Measurements from ENCODE around the gene TRIM61. TPM values are rescaled to one million over a fixed set of nuclear protein-coding genes. Genes with fewer than 3 reads are reported as not detected.
"Not testable (repeated sequence)": the region's sequence is repeated elsewhere in the genome, so short reads cannot be mapped to it uniquely, and the experiment has no call there.

The TRIM61 gene
- total and polyA plus RNA-seq, 4 donors, result 0.98 to 1.8 (median 1.3) TPM

DNA sequence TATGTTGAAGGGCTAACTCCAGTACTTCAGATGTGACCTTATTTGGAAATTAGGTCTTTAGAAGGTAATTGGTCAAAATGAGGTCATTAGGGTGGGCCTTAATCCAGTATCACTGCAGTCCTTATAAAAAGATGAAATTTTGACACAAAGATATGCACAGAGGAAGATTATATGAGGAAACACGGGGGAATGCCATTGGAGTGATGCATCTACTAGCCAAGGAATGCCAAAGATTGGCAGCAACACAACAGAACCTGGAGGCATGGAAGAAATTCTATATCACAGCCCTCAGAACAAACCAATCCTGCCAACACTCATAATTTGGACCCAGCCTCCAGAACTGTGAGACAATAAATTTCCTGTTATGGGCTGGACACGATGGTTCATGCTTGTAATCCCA lies 17.6 kb downstream of the TRIM61 start:
- H3K27ac ChIP-seq (ENCODE audit: low read depth in 1 of 2, low read length in 1 of 2), result no peak overlapping the region
- H3K4me1 ChIP-seq (ENCODE audit: control insufficient read depth in 5 of 5, insufficient read depth in 5 of 5, low read length in 5 of 5), result peaks cover 0 to 12% (median 0%) of the 10 kb centered on the region in 5 donors
- TF ChIP-seq CTCF (IDR thresholded peaks at IDR 0.05; ENCODE audit: control extremely low read depth, extremely low read depth), result no peak
- no peaks in the 10 kb centered on the region for H3K27me3 ChIP-seq (ENCODE audit: control insufficient read depth in 3 of 3, insufficient read depth in 3 of 3, low read length in 2 of 3)
- H3K9me3 ChIP-seq (ENCODE audit: control insufficient read depth in 4 of 4, insufficient read depth in 3 of 4, low read length in 3 of 4), result peaks cover 0 to 2% (median 0%) of the 10 kb centered on the region in 4 donors
- no peak for DNase-seq
- no peak overlapping the region for H3K9ac ChIP-seq (ENCODE audit: insufficient read depth in 1 of 2, low read length in 2 of 2)
- no peak overlapping the region for H3K4me3 ChIP-seq
- WGBS, 2 donors, result 92 to 94% methylated on average over 2 of the region's 2 CpGs
- H3K36me3 ChIP-seq (ENCODE audit: control insufficient read depth in 4 of 4, insufficient read depth in 4 of 4, low read length in 4 of 4), result no peaks in the 10 kb centered on the region
- no peak for ATAC-seq (ENCODE audit: insufficient read depth, low FRiP score)

DNA sequence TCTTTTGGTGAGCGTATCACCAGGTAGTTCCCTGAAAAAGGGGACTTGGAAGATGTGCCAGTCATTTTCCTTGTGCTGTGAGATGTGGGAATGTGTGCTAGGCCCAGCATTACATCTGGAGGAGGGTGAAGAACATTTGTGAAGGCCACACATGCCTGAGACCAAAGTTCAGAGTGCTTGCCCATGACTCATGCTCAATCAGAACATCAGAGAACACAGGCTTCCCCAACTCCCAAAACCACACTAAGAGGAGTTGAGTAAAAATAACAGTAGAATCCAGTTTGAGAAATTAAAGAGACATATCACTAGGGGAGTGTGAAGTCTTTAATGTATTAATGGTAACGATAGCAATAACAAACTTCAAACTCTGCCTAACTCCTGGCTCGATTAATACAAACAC lies 18.0 kb downstream of the TRIM61 start:
- not testable (repeated sequence) for H3K27ac ChIP-seq (ENCODE audit: low read depth in 1 of 2, low read length in 1 of 2); H3K9ac ChIP-seq (ENCODE audit: insufficient read depth in 1 of 2, low read length in 2 of 2); DNase-seq; H3K9me3 ChIP-seq (ENCODE audit: control insufficient read depth in 4 of 4, insufficient read depth in 3 of 4, low read length in 3 of 4); ATAC-seq (ENCODE audit: insufficient read depth, low FRiP score); H3K4me3 ChIP-seq; H3K36me3 ChIP-seq (ENCODE audit: control insufficient read depth in 4 of 4, insufficient read depth in 4 of 4, low read length in 4 of 4); H3K27me3 ChIP-seq (ENCODE audit: control insufficient read depth in 3 of 3, insufficient read depth in 3 of 3, low read length in 2 of 3)
- 71 to 97% methylated on average over 2 of the region's 3 CpGs for WGBS, 2 donors
- H3K4me1 ChIP-seq (ENCODE audit: control insufficient read depth in 5 of 5, insufficient read depth in 5 of 5, low read length in 5 of 5), result peaks cover 0 to 12% (median 0%) of the 10 kb centered on the region in 5 donors

DNA sequence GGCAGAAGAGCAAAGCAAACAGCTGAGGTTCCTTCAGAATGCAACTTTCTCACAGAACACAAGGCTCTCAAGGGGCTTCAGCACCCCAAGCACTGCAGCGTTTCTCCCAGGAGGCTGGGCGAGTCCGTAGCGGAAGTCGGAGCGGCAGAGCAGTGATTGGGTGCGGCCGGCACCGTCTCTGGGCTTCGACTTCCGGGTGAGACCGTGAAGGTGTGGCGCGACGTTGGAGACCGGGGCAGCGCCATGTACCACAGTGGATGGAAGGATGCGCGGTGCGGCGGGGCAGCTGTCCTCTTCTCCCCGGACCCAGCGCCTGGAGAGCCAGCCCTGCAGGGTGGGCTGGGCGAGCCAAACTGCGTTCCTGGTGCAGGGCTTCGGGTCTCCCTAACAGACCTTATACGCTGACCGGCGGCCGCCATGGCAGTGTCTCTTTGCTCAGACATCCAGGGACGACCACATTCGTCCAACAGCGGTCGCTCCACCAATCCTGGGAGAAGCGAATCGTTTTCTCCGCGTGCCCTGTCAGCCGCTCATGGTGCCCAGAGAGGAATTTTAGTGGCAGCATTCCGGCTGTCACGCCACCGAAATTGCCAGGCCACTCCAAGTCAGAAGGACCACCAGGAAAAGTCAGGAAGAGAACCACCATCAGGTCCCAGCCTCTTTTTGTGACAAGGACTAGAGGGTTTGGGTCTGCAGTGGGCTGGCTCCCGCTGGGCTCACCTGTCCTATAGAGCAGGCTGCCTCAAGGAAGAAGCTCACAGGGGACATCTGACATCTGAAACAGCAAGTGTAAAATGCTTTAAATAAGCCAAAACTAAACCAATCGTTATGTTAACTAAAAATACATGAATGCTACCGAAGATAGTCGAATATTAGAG lies 20.5 kb downstream of the TRIM61 start:
- Histone ChIP-seq H3K27me3 (ENCODE audit: control insufficient read depth in 3 of 3, insufficient read depth in 3 of 3, low read length in 2 of 3) (peaks cover 0 to 4% (median 4%) of the 10 kb centered on the region in 3 donors), H3K27ac (ENCODE audit: low read depth in 1 of 2, low read length in 1 of 2) (no peak overlapping the region), H3K36me3 (ENCODE audit: control insufficient read depth in 4 of 4, insufficient read depth in 4 of 4, low read length in 4 of 4) (no peaks in the 10 kb centered on the region), H3K9ac (ENCODE audit: insufficient read depth in 1 of 2, low read length in 2 of 2) (peak overlapping the region; percentile 61 to 67), H3K4me1 (ENCODE audit: control insufficient read depth in 5 of 5, insufficient read depth in 5 of 5, low read length in 5 of 5) (peaks cover 0 to 12% (median 0%) of the 10 kb centered on the region in 5 donors), H3K4me3 (peak overlapping the region; percentile 60), H3K9me3 (ENCODE audit: control insufficient read depth in 4 of 4, insufficient read depth in 3 of 4, low read length in 3 of 4) (peaks cover 0 to 4% (median 0%) of the 10 kb centered on the region in 4 donors)
- DNase-seq (peak; percentile 78 to 86 (median 84)), ATAC-seq (ENCODE audit: insufficient read depth, low FRiP score) (peak; percentile 98)
- WGBS, 2 donors, result 8 to 11% methylated on average over 46 of the region's 46 CpGs
- no peak for TF ChIP-seq CTCF (IDR thresholded peaks at IDR 0.05; ENCODE audit: control extremely low read depth, extremely low read depth)

DNA sequence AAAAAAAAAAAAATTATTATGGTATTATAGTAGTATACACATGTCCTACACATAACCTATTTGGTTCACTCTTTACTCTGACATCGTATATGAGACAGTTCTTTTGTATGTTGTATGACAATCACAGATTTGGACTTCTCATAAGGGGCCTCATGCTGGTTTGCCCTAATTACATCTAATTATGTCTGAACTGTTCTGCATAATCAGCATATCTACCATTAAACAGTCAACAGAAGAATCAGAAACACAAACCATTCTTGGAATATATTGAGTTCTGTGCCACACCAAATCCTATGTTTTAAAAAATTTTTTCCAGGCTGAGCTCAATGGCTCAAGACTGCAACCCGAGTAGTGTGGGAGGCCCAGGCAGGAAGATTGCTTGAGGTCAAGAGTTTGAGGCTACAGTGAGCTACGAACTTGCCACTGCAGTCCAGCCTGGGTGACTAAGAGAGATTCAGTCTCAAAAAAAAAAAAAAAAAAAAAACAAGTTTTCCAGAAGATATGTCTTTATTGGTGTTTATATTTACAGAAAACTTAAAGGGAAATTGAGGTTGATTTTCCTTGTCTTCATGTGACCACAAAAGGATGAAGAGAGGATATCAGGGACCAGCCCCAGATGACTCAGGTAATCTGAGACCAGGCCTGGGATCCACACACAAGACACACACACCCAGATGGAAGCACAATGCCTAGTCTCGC lies 22.2 kb downstream of the TRIM61 start:
- Histone ChIP-seq H3K4me1 (ENCODE audit: control insufficient read depth in 5 of 5, insufficient read depth in 5 of 5, low read length in 5 of 5) (peaks cover 0 to 12% (median 0%) of the 10 kb centered on the region in 5 donors), H3K4me3 (no peak overlapping the region), H3K36me3 (ENCODE audit: control insufficient read depth in 4 of 4, insufficient read depth in 4 of 4, low read length in 4 of 4) (no peaks in the 10 kb centered on the region), H3K27me3 (ENCODE audit: control insufficient read depth in 3 of 3, insufficient read depth in 3 of 3, low read length in 2 of 3) (peaks cover 4 to 8% (median 6%) of the 10 kb centered on the region in 3 donors), H3K9me3 (ENCODE audit: control insufficient read depth in 4 of 4, insufficient read depth in 3 of 4, low read length in 3 of 4) (peaks cover 0 to 4% (median 0%) of the 10 kb centered on the region in 4 donors), H3K27ac (ENCODE audit: low read depth in 1 of 2, low read length in 1 of 2) (no peak overlapping the region), H3K9ac (ENCODE audit: insufficient read depth in 1 of 2, low read length in 2 of 2) (no peak overlapping the region)
- ATAC-seq (ENCODE audit: insufficient read depth, low FRiP score) (no peak), DNase-seq (no peak)
- WGBS, 2 donors, result 91% methylated on average over 4 of the region's 4 CpGs
- no peak for TF ChIP-seq CTCF (IDR thresholded peaks at IDR 0.05; ENCODE audit: control extremely low read depth, extremely low read depth)
